Suppressor macrophage (primary cell): ENCODE results near the gene IPO11.
"Not testable (repeated sequence)": the region's sequence is repeated elsewhere in the genome, so short reads cannot be mapped to it uniquely, and the experiment has no call there.

ENCODE experiments used
- DNase-seq, 4 experiments: peaks; one replicate each; pipeline ENCODE4 v3.0.0-alpha.2; 2020 to 2022

The IPO11 gene

DNA sequence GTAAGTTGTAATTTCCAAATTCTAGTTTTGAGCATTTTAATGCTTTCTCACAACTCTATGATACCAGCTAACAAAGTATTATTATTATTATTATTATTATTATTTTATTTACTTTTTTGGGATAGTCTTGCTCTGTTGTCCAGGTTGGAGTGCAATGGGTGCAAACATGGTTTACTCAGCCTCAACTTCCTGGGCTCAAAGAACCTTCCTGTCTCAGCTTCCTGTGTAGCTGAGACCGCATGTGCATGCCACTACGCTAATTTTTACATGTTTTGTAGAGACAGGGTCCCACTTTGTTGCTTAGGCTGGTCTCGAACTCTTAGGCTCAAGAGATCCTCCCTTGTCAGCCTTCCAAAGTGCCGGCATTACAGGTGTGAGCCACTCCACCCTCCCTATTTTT lies 193.1 kb downstream of the IPO11 start:
- no peak for DNase-seq

DNA sequence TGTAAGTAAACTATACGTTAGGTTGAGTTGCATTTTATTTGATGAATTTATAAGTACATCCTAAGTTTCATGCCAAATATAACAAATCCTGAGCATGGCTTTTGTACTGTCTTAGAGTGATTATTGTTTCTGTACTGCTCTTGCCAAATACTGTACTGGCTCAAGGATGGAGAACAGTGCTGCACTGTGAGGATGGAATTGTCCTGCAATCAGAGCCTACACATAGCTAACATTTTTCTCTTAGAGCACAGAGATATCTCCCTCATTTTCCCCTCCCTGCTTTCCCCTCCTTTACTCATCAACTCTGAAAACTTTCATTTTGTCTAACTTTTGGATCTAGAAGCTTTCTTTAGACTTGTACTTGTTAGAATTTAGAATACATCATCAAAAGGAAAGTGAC lies 194.3 kb downstream of the IPO11 start:
- no peak for DNase-seq

DNA sequence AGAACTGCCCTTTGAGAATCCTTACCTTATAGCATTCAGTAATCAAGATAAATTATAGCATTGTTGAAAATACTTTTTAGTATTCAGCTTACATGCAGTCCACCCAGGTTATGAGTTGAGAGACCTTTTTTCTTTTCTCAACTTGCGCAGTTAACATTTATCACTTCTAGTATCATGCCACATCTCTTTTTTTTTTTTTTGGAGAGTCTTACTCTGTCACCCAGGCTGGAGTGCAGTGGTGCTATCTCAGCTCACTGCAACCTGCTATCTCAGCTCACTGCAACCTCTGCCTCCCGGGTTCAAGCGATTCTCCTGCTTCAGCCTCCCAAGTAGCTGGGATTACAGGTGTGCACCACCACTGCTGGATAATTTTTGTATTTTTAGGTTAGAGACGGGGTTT lies 195.1 kb downstream of the IPO11 start:
- no peak for DNase-seq

DNA sequence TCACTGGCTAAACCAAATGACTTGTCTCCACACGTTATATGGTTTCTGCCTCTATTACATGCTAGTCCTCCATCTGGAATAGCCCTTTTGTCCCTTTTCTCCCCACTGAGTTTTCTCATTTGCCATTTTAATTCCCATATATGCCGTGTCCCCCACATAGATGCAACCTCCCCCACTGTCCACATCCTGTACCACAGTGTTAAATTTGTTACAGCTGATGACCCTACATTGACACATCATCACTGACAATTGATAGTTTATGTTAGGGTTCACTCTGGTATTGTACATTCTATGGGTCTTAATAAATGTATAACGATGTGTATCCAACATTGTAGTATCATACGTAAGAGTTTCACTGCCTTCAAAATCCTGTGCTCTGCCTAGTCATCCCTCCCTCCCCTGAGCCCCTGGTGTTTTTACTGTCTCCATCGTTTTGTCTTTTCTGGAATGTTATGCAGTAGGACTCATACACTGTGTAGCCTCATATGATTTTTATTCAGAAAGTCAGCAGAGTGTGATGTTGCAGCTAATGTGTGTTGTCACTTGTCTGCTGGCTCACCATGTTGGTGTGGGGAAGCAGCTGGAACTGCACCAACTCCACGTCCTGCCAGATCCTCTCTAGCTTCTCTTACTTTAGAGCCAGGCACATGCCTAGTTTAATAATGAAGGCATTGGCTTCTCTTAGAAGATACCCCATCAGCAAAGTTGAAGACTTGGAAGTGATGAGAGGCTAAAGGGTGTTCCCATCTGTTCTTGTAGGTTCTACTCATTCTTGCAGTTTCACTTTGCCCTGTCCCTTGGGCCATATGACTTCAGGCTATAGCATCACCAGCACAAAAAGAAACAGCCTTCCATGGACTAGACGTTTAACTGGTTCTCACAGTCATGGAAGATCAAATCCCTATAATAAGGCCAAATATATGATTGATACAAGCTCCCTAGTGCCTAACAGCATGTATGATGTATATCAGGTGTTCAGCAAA lies 196.3 kb downstream of the IPO11 start:
- no peak for DNase-seq

DNA sequence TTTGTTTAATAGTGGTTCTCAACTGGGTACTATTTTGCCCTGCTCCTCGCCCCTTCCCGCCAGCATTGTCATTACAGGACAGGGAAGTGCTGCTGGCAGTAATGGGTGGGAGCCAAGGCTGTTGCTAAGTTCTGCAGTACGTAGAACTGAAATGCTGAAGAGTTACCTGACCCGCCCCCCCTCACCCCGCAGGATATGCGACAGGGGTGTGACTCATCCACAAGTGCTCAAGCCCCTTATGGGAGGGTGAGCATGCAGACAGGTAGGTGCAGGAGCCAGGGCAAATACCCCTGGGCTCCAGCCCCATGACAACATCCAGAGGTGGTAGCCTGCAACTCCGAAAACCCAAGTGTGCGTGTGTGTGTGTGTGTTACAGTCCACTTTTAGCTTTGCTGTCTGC lies 201.8 kb downstream of the IPO11 start:
- DNase-seq, result no peak

DNA sequence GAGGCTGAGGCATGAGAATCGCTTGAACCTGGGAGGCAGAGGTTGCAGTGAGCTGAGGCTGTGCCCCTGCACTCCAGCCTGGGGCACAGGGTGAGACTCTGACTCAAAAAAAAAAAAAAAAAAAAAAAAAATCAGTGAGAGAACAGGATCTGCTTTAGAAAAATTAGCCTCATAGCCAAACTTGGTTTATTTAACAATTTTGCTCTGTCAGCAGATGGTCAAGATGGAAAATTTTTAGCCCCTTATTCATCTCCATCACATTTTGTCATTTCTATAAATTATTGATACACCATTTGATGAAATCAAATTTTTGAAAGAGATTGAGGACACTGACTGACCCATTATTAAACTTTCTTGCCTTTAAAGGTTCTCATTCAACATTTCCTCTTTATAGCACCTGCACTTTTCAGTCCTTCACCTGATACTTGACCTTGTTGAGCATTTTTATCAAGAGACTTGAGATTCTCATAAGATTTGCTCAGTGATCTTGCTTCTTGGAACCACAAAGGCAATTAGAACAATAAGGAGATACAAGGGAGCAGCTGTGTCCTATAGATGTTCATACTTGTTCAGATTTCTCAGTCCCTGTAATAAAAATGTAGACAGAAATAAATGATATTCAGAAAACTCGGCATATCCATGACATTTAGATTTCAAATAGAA lies 204.2 kb downstream of the IPO11 start:
- DNase-seq, result no peak

DNA sequence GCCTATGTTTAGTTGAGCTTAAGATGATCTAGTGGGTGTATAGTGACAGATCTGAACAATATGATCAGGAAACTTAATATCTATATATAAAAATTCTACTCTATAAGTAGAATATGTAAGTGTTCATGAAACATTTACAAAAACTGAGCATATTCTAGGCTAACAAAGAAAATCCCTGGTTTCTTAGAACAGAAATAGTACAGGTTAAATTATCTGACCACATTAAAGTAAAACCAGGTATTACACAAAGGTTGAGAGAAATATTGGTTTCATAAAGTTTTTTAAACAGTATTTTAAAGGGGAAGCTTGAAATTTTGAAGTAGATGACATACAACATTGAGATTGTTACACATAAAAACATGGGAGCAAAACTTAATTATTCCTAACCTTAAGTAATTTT lies 205.4 kb downstream of the IPO11 start:
- no peak for DNase-seq

DNA sequence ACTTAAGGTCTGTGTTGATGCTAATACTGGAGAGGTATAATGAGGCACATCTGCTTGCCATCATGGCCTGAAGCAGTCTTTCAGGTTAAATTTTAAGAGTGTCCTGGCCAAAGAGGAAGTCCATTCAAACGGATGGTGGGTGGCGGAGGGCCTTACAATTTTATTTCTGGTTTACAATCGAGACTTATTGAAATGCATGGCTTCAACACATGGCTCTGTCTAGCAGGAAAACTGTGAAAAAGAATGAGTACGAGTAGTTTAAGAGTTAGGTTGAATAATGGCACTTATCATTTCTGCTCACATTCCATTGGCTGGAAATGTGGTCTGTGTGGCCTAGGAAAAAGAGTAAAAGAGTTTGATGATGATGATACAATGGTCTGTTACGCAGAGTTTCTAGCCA lies 208.2 kb downstream of the IPO11 start:
- no peak for DNase-seq

DNA sequence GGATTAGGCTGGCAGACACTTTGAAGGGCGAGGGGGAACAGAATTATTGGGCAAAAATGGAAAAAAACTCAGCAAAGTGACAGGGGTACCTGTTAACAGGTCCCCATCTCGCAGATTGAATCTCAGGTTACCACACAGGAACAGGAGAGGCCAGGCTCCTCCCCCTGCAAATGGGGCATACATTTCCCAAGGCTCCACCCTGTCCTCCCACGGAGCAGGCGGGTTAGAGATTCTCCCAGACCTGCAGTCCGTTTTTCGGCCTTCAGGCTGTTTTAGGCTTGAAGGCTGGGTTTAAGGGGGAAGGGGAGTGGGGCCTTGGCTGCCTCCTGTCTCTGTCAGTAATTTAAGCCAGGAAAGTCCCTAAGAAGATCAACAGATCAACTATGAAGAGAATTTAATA lies 208.7 kb downstream of the IPO11 start:
- no peak for DNase-seq

DNA sequence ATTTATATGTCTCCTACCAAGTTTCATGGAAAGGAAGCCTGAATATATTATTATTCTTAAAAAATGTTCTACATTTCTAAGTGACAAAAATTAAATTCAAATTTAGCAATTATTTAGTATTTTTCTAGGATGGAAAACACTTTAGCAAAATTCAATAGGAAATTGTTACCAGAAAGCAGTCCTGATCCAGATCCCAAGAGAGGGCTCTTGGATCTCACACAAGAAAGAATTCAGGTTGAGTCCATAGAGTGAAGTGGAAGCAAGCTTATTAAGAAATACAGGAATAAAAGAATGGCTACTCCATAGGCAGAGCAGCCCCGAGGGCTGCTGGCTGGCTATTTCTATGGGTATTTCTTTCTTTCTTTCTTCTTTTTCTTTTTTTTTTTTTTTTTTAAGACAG lies 210.7 kb downstream of the IPO11 start:
- DNase-seq, result no peak

DNA sequence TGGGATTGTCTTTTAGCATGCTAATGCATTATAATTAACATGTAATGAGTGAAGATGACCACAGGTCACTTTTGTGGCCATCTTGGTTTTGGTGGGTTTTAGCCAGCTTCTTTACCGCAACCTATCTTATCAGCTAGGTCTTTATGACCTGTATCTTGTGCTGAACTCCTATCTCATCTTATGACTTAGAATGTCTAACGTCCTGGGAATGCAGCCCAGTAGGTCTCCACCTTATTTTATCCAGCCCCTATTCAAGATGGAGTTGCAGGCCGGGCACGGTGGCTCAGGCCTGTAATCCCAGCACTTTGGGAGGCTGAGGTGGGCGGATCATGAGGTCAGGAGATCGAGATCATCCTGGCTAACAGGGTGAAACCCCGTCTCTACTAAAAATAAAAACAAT lies 211.9 kb downstream of the IPO11 start:
- DNase-seq, result not testable (repeated sequence)

DNA sequence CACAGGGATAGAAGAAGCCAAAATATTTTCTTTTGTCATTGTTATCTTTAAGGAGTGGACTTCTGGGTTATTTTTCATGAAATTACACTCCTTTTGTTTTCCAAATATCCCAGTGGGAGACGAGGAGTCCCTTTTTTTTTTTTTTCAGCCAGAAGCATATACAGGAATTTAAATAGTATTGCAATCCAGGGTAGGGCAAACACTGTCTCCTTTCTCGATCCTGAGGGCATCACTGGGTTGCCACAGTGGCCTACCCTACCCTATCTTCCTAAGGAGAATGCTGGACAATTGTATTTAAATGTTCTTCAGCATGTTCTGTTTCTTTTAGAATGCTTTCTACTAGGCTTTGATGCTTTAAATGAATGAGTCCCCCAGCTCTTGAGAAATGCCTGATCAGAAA lies 214.0 kb downstream of the IPO11 start:
- DNase-seq, result no peak

DNA sequence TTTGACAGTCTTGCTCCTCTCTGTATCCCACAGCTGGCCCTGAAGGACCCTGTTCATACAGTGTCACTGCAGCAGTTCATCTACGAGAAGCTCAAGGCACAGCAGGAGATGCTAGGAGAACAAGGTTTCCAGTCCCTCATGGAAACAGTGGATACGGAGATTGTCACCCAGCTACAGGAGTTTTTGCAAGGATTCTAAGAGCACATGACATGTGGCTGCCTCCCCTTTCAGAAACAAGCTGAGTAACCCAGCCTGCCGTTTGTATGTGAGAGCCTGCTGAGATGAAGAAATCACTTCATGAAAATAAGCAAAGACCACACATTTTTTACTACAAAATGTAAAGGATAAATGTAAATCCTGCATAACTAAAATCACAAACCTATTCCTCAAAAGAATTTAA lies 214.6 kb downstream of the IPO11 start:
- no peak for DNase-seq

DNA sequence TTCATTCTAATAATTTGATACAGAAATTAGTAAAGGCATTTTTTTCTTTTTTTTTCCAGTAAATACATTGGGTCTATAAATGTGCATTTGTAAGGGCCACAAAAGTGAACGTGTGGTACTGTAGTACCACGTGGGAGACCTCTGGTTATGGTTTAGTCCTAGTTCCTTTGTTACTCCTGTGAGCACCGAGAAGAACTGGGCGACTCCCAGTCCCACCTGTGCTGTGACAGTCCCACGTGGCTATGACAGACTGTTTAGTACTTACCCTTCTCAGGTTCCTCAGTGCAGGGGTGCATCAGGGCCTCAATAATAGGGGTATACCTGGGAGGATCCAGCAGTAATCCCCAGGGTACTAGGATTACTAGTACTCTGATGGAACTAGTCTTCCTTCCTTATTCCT lies 215.3 kb downstream of the IPO11 start:
- DNase-seq, result no peak

DNA sequence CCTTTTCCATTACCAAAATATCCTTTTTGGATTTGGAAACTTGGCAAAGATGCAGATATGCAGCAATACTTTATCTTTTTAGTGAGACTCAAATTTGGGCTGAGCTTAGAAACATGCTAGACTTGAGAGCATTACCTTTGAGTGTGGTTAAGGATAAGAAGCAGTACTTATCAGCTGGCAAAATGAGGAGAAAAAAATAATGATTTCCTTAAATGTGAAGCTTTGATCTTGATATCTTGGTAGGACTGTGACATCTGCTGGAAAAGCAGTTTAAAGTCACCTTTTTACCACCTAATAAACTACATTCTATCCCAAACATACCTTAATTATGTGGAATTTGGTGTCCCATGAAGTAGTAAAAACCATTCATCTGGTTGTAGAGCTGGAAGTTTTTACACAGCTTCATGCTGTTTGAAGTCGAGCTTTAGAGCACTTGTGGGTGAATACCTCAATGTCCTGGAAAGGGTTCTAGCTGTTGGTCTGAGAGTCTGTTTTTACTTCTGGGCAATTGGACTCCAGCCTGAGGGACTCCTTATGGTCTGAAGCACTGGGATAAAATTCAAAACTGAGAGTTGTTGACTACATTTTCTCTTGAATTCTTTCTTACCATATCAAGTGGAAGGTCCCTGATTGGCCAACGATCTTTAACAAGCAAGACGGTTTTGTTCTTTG lies 219.5 kb downstream of the IPO11 start:
- no peak for DNase-seq

DNA sequence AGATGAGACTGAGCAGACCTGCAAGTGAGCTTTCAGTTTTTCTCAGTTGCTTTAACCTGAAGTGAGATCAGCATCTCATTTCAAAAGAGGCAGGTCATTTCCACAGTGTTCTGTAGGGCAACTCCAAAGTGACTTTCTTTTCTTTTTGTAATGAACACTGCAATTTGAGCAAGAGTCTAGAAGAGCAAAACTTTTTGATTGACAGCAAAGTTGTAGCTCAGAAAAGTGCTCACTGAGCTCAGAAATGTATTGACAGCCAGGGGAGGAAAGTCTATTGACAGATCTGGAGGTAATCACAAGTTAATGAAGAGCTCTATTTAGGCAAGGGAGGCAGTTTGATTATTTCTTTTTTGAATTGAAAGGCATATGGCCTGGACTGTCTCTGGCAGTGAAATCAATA lies 220.7 kb downstream of the IPO11 start:
- no peak for DNase-seq

DNA sequence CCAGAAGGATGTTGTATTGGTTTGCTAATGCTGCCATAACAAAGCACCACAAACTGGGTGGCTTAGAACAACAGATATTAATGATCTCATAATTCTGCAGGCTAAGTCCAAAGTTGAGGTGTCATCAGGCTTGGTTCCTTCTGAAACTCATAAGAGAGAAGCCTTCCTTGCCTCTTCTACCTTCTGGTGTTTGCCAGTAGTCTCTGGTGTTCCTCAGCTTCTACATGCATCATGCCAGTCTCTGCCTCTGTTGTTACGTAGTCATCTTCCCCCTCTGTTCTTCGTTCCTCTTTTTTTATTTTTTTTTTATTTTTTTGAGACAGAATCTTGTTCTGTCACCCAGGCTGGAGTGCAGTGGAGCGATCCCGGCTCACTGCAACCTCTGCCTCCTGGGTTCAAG lies 227.9 kb downstream of the IPO11 start:
- peak; percentile 50 to 81 (median 64) for DNase-seq

DNA sequence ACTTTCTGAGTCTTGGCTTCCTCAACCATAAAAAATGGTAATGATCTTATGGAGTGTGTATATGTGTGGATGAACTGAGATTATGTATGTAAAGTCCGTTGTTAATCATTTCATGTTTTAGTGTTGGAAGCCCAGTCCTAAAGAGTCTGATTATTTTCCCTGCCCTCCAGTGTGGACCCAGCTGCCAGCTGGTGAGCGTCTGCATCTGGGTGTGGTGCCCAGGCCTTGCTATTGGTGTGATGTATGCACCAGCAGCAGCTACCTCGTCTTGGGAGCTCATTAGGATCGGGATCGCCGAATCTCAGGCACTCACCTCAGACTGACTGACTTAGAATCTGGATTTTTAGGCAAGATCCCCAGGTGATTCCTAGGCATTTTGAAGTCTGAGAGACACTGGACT lies 229.9 kb downstream of the IPO11 start:
- no peak for DNase-seq

DNA sequence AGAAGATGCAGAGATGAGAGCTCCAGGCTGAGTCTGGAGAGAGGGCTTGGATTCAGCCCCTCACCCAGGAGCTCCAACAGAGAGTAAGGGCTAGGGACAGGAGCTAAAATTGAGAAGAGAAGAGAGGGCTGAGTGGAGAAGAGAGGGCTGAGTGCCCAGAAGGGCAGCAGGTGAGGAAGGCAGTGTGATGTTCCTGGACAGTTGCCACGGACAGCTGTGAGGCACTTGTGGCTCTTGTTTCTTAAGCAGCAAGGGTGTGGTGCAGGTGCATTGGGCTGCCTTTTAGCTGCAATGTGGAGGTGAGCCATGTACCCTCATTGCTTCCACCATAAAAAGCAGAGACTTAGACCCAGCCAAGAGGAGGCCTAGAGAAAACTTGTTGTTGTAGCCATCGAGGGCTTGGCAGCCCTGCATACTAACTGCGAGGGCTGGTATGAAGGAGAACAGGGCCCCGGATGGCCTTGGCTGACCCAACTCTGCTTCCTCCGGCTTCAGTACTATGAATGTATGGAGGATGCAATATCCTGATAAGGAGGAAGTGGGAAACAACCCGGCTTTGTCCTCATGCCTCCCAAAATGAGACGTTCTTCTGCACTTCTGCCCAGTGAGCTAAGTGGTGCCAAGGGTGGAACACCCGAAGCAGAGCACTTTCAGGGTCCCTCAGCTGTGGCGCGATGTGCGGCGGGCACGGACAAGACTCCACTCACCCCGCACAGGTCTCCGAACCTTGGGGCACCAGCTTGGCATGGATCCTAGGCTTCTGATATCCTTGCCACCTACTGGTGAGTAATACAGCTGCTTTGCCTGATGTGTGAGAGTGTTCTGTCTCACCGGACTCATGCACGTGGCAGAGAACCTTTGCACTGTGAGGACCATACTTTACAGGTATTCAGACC lies 231.2 kb downstream of the IPO11 start:
- peak; percentile 6 to 65 (median 55) for DNase-seq

DNA sequence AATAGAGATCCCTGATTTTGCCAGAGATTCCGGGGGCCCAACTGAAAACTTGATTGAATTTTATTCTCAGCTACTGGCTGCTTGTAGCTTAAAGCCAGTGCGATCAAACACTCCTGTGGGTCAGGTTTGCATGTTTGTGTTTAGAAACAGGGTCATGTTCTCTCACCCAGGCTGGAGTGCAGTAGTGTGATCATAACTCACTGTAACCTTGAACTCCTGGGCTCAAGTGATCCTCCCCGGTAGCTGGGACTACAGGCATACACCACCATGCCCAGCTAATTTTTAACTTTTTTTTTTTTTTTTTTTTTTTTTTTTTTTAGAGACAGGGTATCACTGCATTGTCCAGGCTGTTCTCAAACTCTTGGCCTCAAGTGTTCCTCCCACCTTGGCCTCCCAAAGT lies 232.7 kb downstream of the IPO11 start:
- DNase-seq, result no peak

DNA sequence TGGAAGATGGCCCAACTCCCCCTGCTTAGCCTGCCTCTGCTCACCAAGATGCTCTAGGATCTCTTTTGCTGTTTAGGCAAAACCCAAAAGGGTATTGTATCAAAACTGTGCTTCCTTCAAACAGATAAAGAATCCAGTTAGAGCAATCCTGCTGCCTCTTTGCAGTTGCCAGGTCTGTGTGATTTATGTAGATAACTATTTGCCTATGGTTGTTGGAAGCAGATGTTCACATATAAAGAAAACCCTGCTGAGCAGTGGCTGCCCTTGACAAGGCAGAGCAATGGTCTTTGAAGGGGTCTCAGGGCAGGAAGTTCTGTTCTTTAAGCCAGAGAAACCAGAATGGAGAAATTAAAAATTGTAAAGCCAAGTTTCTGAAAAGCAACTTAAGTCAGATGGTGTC lies 234.7 kb downstream of the IPO11 start:
- no peak for DNase-seq

DNA sequence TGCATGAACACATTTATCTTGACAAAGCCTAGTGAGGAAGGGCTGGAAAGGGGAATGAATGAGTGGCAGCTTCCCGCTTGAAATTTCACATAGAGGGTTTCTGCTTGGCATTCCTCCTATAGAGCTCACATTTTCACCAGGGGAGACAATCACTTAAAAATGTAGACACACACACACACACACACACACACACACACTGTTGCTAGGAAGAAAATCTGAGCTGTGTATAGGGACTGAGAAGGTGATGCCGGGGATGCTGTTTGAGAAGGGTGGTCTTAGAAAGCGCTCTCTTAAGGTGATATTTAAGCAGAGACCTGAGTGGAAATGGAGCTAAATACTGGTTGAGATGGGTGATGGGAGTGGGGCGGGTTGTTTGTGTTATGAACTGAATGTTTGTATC lies 236.5 kb downstream of the IPO11 start:
- DNase-seq, result no peak
